K562 (cell line): ENCODE results near the gene ZNF385C. TPM values are rescaled to one million over a fixed set of nuclear protein-coding genes. Genes with fewer than 3 reads are reported as not detected.

Experiments used
- ATF4 ChIP-seq: fragments of 450-650 bp; formaldehyde crosslinking; IDR thresholded peaks from 2 replicates; pipeline ENCODE4 v1.4.0; 2022; ENCODE audit warnings: mild to moderate bottlenecking, moderate library complexity
- EGR1 ChIP-seq: fragments of 450-650 bp; conservative IDR thresholded peaks from 2 replicates; pipeline ENCODE4 v1.6.1; 2017; ENCODE audit warnings: mild to moderate bottlenecking
- EWSR1 ChIP-seq: fragments of 450-650 bp; IDR thresholded peaks from 2 replicates; pipeline ENCODE4 v1.6.1; 2018; ENCODE audit warnings: borderline replicate concordance, mild to moderate bottlenecking, low read depth, moderate library complexity; ENCODE audit not compliant: partially characterized antibody
- FIP1L1 ChIP-seq: fragments of 200-400 bp; formaldehyde crosslinking; IDR thresholded peaks from 2 replicates; pipeline ENCODE4 v1.6.1; 2018; ENCODE audit warnings: mild to moderate bottlenecking, low read depth, low read length; ENCODE audit not compliant: poor library complexity, severe bottlenecking
- NFRKB ChIP-seq: fragments of 450-650 bp; IDR thresholded peaks from 2 replicates; pipeline ENCODE4 v1.6.1; 2016; ENCODE audit warnings: low read depth
- POLR3A ChIP-seq: IDR thresholded peaks from 2 replicates; pipeline ENCODE4 v1.6.1; 2011; ENCODE audit warnings: borderline replicate concordance, mild to moderate bottlenecking, moderate library complexity; ENCODE audit not compliant: insufficient read length, insufficient read depth; ENCODE audit errors: extremely low read depth
- RREB1 ChIP-seq: fragments of 250-450 bp; sonication (Bioruptor Pico); IDR thresholded peaks from 2 replicates; pipeline ENCODE4 v1.4.0; 2020
- ZBTB7A ChIP-seq: IDR thresholded peaks from 2 replicates; pipeline ENCODE4 v1.6.1; 2011; ENCODE audit warnings: low read depth, mild to moderate bottlenecking, low read length, moderate library complexity, borderline replicate concordance; ENCODE audit not compliant: control insufficient read depth
- ZC3H11A ChIP-seq: IDR thresholded peaks from 2 replicates; pipeline ENCODE4 v1.6.1; 2012; ENCODE audit warnings: low read depth, low read length, improper control_type of control experiment
- ZFX ChIP-seq: sonication (generic); formaldehyde crosslinking; IDR thresholded peaks from 2 replicates; pipeline ENCODE4 v1.8.0; 2022; ENCODE audit warnings: mild to moderate bottlenecking, missing genetic modification reagents, moderate library complexity
- ZNF121 ChIP-seq: sonication (generic); formaldehyde crosslinking; conservative IDR thresholded peaks from 2 replicates; pipeline ENCODE4 v1.8.0; 2022; ENCODE audit warnings: missing genetic modification reagents
- ZNF57 ChIP-seq: fragments of 450-650 bp; formaldehyde crosslinking; IDR thresholded peaks from 2 replicates; pipeline ENCODE4 v1.4.0; 2020; ENCODE audit warnings: mild to moderate bottlenecking, moderate library complexity
- ZNF76 ChIP-seq: fragments of 250-450 bp; sonication (Bioruptor Pico); IDR thresholded peaks from 2 replicates; pipeline ENCODE4 v1.4.0; 2020; ENCODE audit warnings: mild to moderate bottlenecking, moderate library complexity, borderline replicate concordance
- polyA plus RNA-seq, 8 experiments: library from polyadenylated mRNA; depleted of rRNA in 4 of 8; stranded (reverse) in 5 of 8; unstranded in 3 of 8; fragments of >200 nt; fragmentation: Nextera tagmentation in 2 of 8; fragmentation: Illumina TruSeq in 1 of 8; extraction: Ambion mirVana in 2 of 8; extraction: Trizol in 1 of 8; gene quantifications; 2 replicates each; pipeline versions ENCODE4 v1.2.1 to v1.2.3, GENCODE V29; 2011 to 2014; ENCODE audit warnings: inconsistent platforms in 1 of 8, missing spikeins in 1 of 8
- total RNA-seq, 7 experiments: library from RNA; depleted of rRNA in 6 of 7; stranded (reverse); fragments of >200 nt in 6 of 7; fragmentation: Illumina TruSeq in 2 of 7; extraction: Trizol in 2 of 7; gene quantifications; 2 replicates each; pipeline versions ENCODE4 v1.2.1 to v1.2.3, GENCODE V29; 2011 to 2021; ENCODE audit warnings: low replicate concordance in 1 of 7
- TF ChIP-seq, protein P1 (sequence below), 2 experiments: fragments of 450-650 bp in 1 of 2; IDR thresholded peaks; 2 replicates each; pipeline ENCODE4 v1.6.1; 2011 to 2017; ENCODE audit warnings: low read depth in 2 of 2, antibody characterized with exemption in 1 of 2, borderline replicate concordance in 1 of 2, low read length in 1 of 2, mild to moderate bottlenecking in 1 of 2, mixed read lengths in 1 of 2; ENCODE audit not compliant: control insufficient read depth in 1 of 2

The ZNF385C gene
- total and polyA plus RNA-seq, 9 of the 15 experiments (the other 6 are each of a cell fraction or from before 2014, with no cell fraction given), result 0.03 to 0.35 (median 0.18) TPM; not detected in 1

DNA sequence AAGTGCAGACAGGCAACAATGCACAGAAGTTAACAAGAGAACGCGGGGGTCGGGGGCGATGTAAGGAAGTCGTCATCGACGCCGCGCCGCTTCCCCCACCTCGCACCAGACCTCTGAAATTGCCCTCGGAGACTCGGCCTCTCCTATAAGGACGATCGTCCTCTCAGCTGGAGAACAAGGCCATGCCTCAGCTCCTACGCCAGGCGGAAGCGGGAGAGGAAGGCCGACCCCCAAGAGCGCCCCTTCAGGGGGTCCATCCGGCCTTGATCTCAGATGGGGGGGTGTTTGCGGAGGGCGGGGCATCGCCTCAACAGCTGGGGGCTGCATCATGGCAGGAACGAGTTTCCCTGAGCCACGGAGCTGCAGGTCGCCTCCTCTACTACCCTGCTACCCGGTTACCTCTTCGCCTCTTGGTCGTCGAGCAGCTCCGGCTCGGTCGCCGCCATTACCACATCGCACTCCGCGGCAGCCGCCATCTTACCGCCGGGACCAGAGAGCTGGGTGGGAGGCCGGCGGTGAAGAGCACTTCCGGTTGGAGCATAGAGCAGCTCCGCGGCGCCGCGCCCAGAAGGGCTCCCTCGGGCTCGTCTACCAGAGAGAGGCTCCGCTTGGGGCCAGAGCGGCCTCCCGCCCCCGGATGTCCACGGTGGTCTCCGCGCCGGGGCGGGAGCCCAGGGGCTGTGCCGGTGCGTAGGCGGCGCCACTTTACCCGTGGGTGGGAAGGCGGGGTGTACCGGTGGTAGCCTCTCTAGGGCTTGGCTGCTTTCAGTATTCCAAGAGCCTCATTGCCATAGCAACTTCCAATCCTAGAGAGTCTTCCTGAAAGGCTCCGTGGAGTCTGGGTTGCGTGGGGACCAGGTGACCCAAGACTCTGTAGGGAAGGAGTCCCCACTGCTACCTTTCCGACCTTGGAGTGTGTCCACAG is 81.1 kb downstream of the ZNF385C start, which contains the start of gene DNAJC7 (continued):
- TF ChIP-seq RREB1 (CRISPR knock-in tag), result peak; percentile 67; the same call in 1 of the 2 replicates
- no peak for TF ChIP-seq ZNF121
- TF ChIP-seq POLR3A, result no peak
- TF ChIP-seq ATF4, result no peak
- TF ChIP-seq FIP1L1, result peak; percentile 87
- no peak for TF ChIP-seq EWSR1
- peak; percentile 100 for TF ChIP-seq EGR1
- peak; percentile 92 for TF ChIP-seq ZBTB7A
- 0 out of 2 replicates have a peak, but pooled peaks have one; percentile 21 for TF ChIP-seq ZNF76 (CRISPR knock-in tag)
- peak; percentile 71 for TF ChIP-seq ZFX (CRISPR knock-in tag)
- TF ChIP-seq ZC3H11A, result no peak
- TF ChIP-seq, protein P1, sequence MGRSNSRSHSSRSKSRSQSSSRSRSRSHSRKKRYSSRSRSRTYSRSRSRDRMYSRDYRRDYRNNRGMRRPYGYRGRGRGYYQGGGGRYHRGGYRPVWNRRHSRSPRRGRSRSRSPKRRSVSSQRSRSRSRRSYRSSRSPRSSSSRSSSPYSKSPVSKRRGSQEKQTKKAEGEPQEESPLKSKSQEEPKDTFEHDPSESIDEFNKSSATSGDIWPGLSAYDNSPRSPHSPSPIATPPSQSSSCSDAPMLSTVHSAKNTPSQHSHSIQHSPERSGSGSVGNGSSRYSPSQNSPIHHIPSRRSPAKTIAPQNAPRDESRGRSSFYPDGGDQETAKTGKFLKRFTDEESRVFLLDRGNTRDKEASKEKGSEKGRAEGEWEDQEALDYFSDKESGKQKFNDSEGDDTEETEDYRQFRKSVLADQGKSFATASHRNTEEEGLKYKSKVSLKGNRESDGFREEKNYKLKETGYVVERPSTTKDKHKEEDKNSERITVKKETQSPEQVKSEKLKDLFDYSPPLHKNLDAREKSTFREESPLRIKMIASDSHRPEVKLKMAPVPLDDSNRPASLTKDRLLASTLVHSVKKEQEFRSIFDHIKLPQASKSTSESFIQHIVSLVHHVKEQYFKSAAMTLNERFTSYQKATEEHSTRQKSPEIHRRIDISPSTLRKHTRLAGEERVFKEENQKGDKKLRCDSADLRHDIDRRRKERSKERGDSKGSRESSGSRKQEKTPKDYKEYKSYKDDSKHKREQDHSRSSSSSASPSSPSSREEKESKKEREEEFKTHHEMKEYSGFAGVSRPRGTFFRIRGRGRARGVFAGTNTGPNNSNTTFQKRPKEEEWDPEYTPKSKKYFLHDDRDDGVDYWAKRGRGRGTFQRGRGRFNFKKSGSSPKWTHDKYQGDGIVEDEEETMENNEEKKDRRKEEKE (IDR thresholded peaks at IDR 0.05; ENCODE audit: borderline replicate concordance in 1 of 2, control insufficient read depth in 1 of 2, low read depth in 2 of 2, low read length in 1 of 2), result no peak
- TF ChIP-seq NFRKB, result peak; percentile 98
- TF ChIP-seq ZNF57 (CRISPR knock-in tag), result no peak
